ENCODE data around the gene GPHN. TPM values are rescaled to one million over a fixed set of nuclear protein-coding genes. Genes with fewer than 3 reads are reported as not detected.

GPHN gene
- total RNA-seq, 2 experiments from 2014 or later, result 30.7 to 35.8 TPM

DNA sequence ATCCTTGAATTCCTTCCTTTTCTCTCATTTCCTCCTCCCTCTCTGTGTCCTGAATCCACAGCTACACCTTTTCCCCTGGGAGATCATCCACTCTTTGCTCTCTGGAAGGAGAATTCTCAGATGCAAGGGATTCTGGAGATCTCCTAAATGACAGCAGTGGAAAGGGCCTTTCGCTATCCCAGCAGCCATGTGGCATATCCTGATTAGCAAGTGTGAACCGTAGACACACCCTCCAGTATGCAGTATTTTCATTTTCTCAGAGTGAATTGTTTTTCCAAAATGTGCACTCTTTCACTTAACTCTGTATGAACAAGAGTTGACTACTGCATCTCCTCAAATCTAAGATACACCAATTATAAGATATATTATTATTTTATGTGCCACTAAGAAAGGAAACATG is 687.3 kb downstream of the GPHN start:
- peaks cover 8% of the 10 kb centered on the region for H3K27me3 Mint-ChIP-seq
- H3K36me3 Mint-ChIP-seq, result peaks cover 2% of the 10 kb centered on the region
- no peaks in the 10 kb centered on the region for H3K9me3 Mint-ChIP-seq
- DNase-seq, result no peak
- H3K4me3 Mint-ChIP-seq, result no peak overlapping the region
- H3K4me1 Mint-ChIP-seq, result no peaks in the 10 kb centered on the region
- H3K27ac Mint-ChIP-seq, result no peak overlapping the region

DNA sequence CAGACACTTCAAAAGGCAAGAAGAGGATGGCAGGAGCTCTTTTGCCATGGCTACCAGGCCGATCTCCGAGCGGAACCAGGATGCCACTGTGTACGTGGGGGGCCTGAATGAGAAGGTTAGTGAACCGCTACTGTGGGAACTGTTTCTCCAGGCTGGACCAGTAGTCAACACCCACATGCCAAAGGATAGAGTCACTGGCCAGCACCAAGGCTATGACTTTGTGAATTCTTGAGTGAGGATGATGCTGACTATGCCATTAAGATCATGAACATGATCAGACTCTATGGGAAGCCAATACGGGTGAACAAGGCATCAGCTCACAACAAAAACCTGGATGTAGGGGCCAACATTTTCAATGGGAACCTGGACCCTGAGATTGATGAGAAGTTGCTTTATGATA is 691.1 kb downstream of the GPHN start:
- Mint-ChIP-seq H3K4me3 (no peak overlapping the region), H3K4me1 (no peaks in the 10 kb centered on the region), H3K27ac (no peak overlapping the region), H3K9me3 (no peaks in the 10 kb centered on the region), H3K36me3 (no peaks in the 10 kb centered on the region), H3K27me3 (no peaks in the 10 kb centered on the region)
- no peak for DNase-seq

DNA sequence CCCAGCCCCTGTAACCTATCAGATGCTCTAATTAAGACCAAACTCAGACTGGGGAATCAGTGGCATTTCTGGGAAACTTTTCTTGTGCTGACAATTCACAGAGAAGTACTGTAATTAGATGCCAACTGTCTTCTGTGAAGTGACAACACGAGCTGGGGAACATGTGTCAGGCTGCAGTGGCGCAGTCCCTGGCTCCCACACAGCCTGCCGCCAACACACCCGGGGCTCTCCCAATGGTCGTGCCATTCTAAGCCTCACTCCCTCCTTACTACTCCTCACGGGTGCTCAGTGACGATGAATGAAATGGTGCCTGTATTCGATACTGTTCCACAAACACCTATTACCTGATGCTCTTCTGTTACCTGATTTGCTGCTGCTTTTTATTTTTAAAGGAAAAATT is 699.9 kb downstream of the GPHN start:
- H3K27me3 Mint-ChIP-seq, result no peaks in the 10 kb centered on the region
- no peaks in the 10 kb centered on the region for H3K36me3 Mint-ChIP-seq
- no peak overlapping the region for H3K4me3 Mint-ChIP-seq
- no peaks in the 10 kb centered on the region for H3K4me1 Mint-ChIP-seq
- no peaks in the 10 kb centered on the region for H3K9me3 Mint-ChIP-seq
- no peak for DNase-seq
- no peak overlapping the region for H3K27ac Mint-ChIP-seq

DNA sequence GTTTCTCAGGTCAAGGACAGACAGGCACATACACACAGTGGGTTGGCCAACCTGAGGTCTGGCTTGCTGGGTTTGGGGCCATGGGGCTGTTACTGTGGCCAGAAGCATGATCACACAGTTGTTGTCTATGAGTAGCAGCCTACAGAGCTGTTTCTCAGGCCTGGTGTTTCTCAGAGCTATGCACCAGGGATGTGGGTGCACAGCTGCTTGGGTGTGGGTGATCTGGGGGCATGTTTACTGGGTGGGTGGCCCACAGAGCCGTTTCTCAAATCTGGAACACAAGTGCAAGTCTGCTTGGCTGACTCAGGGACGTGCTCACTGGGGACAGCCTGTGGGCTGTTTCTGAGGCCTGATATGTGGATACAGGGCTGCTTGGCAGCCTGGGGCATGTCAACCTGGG is 710.2 kb downstream of the GPHN start:
- no peaks in the 10 kb centered on the region for H3K9me3 Mint-ChIP-seq
- H3K36me3 Mint-ChIP-seq, result no peaks in the 10 kb centered on the region
- no peaks in the 10 kb centered on the region for H3K27me3 Mint-ChIP-seq
- H3K4me3 Mint-ChIP-seq, result no peak overlapping the region
- no peak overlapping the region for H3K27ac Mint-ChIP-seq
- H3K4me1 Mint-ChIP-seq, result peaks cover 2% of the 10 kb centered on the region
- DNase-seq, result no peak

DNA sequence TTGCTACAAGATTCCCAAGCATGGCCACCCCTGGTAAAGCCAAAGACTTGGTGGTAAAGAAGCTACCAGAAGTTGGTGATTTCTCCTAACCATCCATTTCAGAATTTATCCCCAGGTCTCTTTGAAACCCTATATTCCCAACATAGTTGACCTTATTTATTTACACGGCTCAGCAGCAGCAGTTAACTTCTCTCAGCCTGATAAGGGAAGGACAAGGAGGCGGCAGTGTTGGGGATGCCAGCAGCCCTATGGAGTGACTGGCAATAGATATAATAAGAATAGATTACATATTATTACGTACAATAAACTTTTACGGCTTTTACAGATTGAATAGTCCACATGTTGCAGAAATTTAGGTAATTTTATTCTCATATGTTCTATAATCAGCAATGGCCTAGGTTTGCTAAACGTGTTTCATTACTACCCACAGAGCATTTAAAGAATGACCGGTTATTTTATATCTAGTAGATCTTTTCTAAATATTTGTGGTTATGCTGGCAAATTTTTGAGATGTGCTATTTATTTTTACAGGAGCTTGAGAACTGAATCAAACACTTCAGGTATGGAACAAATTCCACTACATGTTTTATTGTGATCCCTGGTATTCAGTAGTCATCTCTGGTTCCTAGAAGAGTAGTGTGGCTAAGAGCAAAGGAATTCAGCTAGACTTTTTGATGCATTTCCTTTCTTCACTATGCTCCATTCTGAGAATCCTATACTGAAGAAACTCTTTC is 713.5 kb downstream of the GPHN start:
- no peak for DNase-seq
- Mint-ChIP-seq H3K27ac (no peak overlapping the region), H3K9me3 (no peaks in the 10 kb centered on the region), H3K4me1 (peaks cover 2% of the 10 kb centered on the region), H3K36me3 (no peaks in the 10 kb centered on the region), H3K4me3 (no peak overlapping the region), H3K27me3 (peaks cover 4% of the 10 kb centered on the region)

DNA sequence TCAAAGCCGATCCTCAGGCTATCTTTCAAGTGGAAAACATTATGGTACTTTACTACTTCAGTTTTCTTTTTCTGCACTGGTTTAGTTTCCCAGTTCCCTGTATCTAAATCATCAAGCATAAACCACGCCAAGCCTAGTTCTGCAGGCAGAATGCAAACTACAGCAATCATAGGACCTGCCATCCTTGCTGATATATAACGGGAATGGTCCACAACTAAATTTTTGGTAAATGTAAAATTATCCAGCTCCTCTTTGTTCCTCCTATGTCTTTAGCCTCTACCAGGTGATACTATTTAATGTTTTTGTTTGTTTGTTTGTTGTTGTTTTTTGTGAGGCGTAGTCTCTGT is 714.0 kb downstream of the GPHN start:
- DNase-seq, result no peak
- H3K4me3 Mint-ChIP-seq, result no peak overlapping the region
- H3K27me3 Mint-ChIP-seq, result peaks cover 4% of the 10 kb centered on the region
- H3K36me3 Mint-ChIP-seq, result no peaks in the 10 kb centered on the region
- H3K9me3 Mint-ChIP-seq, result no peaks in the 10 kb centered on the region
- no peak overlapping the region for H3K27ac Mint-ChIP-seq
- H3K4me1 Mint-ChIP-seq, result peaks cover 2% of the 10 kb centered on the region

DNA sequence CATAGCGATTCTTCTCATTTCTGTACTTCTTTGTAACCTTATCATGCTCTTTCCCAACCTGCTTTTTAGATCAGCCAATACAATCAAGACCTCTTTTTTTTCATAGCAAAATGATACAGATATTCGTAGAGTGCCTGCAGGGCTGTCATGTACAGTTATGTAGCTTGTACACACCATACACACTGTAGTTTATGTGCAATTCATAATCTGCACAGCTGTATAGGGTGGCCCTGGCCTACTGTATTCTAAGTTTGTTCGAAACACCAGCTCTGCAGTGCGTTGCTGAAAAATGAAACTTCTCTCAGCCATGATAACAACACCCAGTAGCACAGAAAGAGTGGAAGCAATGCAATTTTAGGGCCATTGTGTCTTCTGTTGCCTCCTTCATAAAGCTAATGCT is 717.6 kb downstream of the GPHN start:
- Mint-ChIP-seq H3K36me3 (no peaks in the 10 kb centered on the region), H3K9me3 (no peaks in the 10 kb centered on the region), H3K27me3 (peaks cover 4% of the 10 kb centered on the region)

DNA sequence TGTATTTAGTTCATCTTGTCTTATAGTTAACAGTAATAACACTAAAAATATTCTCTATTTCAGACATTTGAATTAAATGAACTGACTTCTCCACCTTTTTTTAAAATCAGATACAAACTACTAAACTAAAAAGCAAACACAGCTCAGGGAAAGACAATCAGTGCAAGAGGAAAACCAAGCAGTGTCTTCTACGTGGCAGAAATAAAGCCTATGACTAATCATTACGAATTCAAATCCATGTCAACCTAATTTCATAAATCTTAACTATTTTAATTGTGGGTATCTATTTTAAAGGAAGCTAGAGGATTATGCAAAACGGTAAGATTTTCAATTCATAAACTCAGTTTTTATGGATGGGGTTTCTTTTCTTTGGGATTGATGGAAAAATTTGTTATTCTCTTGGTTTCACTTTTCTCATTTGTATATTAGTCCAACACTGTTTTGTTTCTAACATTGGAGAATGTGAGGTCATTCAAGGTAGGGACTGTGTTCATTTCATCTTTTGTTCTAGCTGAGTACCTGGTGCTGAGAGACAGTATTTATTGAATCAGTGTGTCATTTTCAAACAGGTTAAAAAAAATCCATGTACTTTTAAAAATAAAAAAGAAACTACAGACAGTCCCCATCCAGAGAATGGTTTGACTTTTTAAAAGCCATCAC is 720.5 kb downstream of the GPHN start:
- H3K27ac Mint-ChIP-seq, result no peak overlapping the region
- no peak overlapping the region for H3K4me3 Mint-ChIP-seq
- peaks cover 4% of the 10 kb centered on the region for H3K4me1 Mint-ChIP-seq
- no peak for DNase-seq
- H3K36me3 Mint-ChIP-seq, result no peaks in the 10 kb centered on the region
- peaks cover 4% of the 10 kb centered on the region for H3K27me3 Mint-ChIP-seq
- H3K9me3 Mint-ChIP-seq, result no peaks in the 10 kb centered on the region

More for the DNA sequence above, 717.6 kb downstream of the GPHN start:
- no peak overlapping the region for H3K27ac Mint-ChIP-seq
- H3K4me3 Mint-ChIP-seq, result no peak overlapping the region
- no peak for DNase-seq
- peaks cover 6% of the 10 kb centered on the region for H3K4me1 Mint-ChIP-seq

Other genes starting within 250 kb of the GPHN start
- not detected for gene CCDC196, start 21.8 kb upstream of the GPHN start, total RNA-seq

Data from activated naive CD8-positive, alpha-beta T cell treated with anti-CD3 and anti-CD28 coated beads for 36 hours (primary cell).